H9 (cell line): ENCODE data around the gene MCFD2. TPM values are rescaled to one million over a fixed set of nuclear protein-coding genes. Genes with fewer than 3 reads are reported as not detected.

ENCODE experiments used
- DNase-seq: peaks from one replicate; pipeline ENCODE4 v3.0.0-alpha.2; 2017
- H2AFZ ChIP-seq: one replicate; pipeline ENCODE4 v1.6.1; 2013; ENCODE audit warnings: mild to moderate bottlenecking, low read length, control low read depth, moderate library complexity
- H2AK5ac ChIP-seq: 2 replicates; pipeline ENCODE4 v1.6.1; 2013; ENCODE audit warnings: low read length, control low read depth, mixed read lengths; ENCODE audit not compliant: insufficient read length
- H2BK120ac ChIP-seq: one replicate; pipeline ENCODE4 v1.6.1; 2013; ENCODE audit warnings: low read depth, mild to moderate bottlenecking, low read length, control low read depth, inconsistent platforms; ENCODE audit not compliant: poor library complexity, severe bottlenecking
- H2BK12ac ChIP-seq: 2 replicates; pipeline ENCODE4 v1.6.1; 2013; ENCODE audit warnings: low read length, control low read depth, mixed read lengths, low read depth; ENCODE audit not compliant: insufficient read length
- H2BK15ac ChIP-seq: 2 replicates; pipeline ENCODE4 v1.6.1; 2013; ENCODE audit warnings: low read depth, low read length, control low read depth
- H2BK20ac ChIP-seq: one replicate; pipeline ENCODE4 v1.6.1; 2013; ENCODE audit warnings: low read depth, mild to moderate bottlenecking, low read length, control low read depth, inconsistent platforms; ENCODE audit not compliant: poor library complexity, severe bottlenecking
- H2BK5ac ChIP-seq: 2 replicates; pipeline ENCODE4 v1.6.1; 2013; ENCODE audit warnings: low read length, control low read depth, mixed read lengths; ENCODE audit not compliant: insufficient read length
- H3K14ac ChIP-seq: 2 replicates; pipeline ENCODE4 v1.6.1; 2013; ENCODE audit warnings: low read length, control low read depth; ENCODE audit not compliant: insufficient read depth
- H3K18ac ChIP-seq: 2 replicates; pipeline ENCODE4 v1.6.1; 2013; ENCODE audit warnings: low read depth, mild to moderate bottlenecking, mixed read lengths, low read length, control low read depth; ENCODE audit not compliant: insufficient read length
- H3K23ac ChIP-seq: 2 replicates; pipeline ENCODE4 v1.6.1; 2013; ENCODE audit warnings: low read length, control low read depth, mixed read lengths, low read depth; ENCODE audit not compliant: insufficient read length
- H3K23me2 ChIP-seq: 2 replicates; pipeline ENCODE4 v1.6.1; 2013; ENCODE audit warnings: low read depth, mild to moderate bottlenecking, mixed read lengths, low read length, control low read depth; ENCODE audit not compliant: insufficient read length, poor library complexity, severe bottlenecking
- H3K27ac ChIP-seq: 2 replicates; pipeline ENCODE4 v1.5.1; 2013; ENCODE audit warnings: low read length, control low read depth, mixed read lengths, low read depth; ENCODE audit not compliant: insufficient read length
- H3K27me3 ChIP-seq: 2 replicates; pipeline ENCODE4 v1.6.1; 2013; ENCODE audit warnings: low read length, control low read depth, inconsistent platforms; ENCODE audit not compliant: insufficient read depth
- H3K4ac ChIP-seq: 2 replicates; pipeline ENCODE4 v1.6.1; 2013; ENCODE audit warnings: low read depth, mild to moderate bottlenecking, control low read depth, inconsistent platforms, low read length, moderate library complexity
- H3K4me1 ChIP-seq: 2 replicates; pipeline ENCODE4 v1.6.1; 2013; ENCODE audit warnings: low read length, control low read depth, inconsistent platforms; ENCODE audit not compliant: insufficient read depth
- H3K4me2 ChIP-seq: 2 replicates; pipeline ENCODE4 v1.6.1; 2013; ENCODE audit warnings: low read length, control low read depth, mixed read lengths; ENCODE audit not compliant: insufficient read length, insufficient read depth
- H3K56ac ChIP-seq: 2 replicates; pipeline ENCODE4 v1.6.1; 2013; ENCODE audit warnings: low read depth, mild to moderate bottlenecking, mixed read lengths, low read length, control low read depth; ENCODE audit not compliant: insufficient read length
- H3K79me1 ChIP-seq: 2 replicates; pipeline ENCODE4 v1.6.1; 2013; ENCODE audit warnings: low read depth, mild to moderate bottlenecking, moderate library complexity, low read length, control low read depth, inconsistent platforms; ENCODE audit not compliant: insufficient read depth, poor library complexity, severe bottlenecking
- H3K79me2 ChIP-seq: 2 replicates; pipeline ENCODE4 v1.6.1; 2013; ENCODE audit warnings: low read length, control low read depth, inconsistent platforms; ENCODE audit not compliant: insufficient read depth
- H3K9ac ChIP-seq: 2 replicates; pipeline ENCODE4 v1.6.1; 2013; ENCODE audit warnings: low read length, control low read depth, mixed read lengths; ENCODE audit not compliant: insufficient read length; ENCODE audit errors: extremely low read depth
- H3K9me3 ChIP-seq: one replicate; pipeline ENCODE4 v1.6.1; 2013; ENCODE audit warnings: low read depth, low read length, inconsistent platforms; ENCODE audit not compliant: control insufficient read depth
- H3T11ph ChIP-seq: one replicate; pipeline ENCODE4 v1.6.1; 2013; ENCODE audit warnings: mild to moderate bottlenecking, low read length, control low read depth, inconsistent platforms
- H4K20me1 ChIP-seq: one replicate; pipeline ENCODE4 v1.6.1; 2013; ENCODE audit not compliant: control insufficient read depth, insufficient read length, insufficient read depth
- H4K5ac ChIP-seq: 2 replicates; pipeline ENCODE4 v1.6.1; 2013; ENCODE audit warnings: low read depth, mild to moderate bottlenecking, mixed read lengths, low read length, control low read depth; ENCODE audit not compliant: insufficient read length
- H4K8ac ChIP-seq: replicated peaks from 2 replicates; pipeline ENCODE4 v1.6.1; 2013; ENCODE audit warnings: low read length, control low read depth, mixed read lengths, low read depth; ENCODE audit not compliant: insufficient read length
- H4K91ac ChIP-seq: 2 replicates; pipeline ENCODE4 v1.6.1; 2013; ENCODE audit warnings: low read depth, mild to moderate bottlenecking, moderate library complexity, mixed read lengths, low read length, control low read depth; ENCODE audit not compliant: insufficient read length
- H3K27ac Mint-ChIP-seq, 3 experiments: 2 replicates in 2 of 3; 3 replicates in 1 of 3; pipeline ENCODE4 v1.8.0; 2020 to 2021; ENCODE audit warnings: mixed read lengths in 3 of 3, mild to moderate bottlenecking in 1 of 3, moderate library complexity in 1 of 3
- H3K27me3 Mint-ChIP-seq: 2 replicates; pipeline ENCODE4 v1.8.0; 2021; ENCODE audit warnings: low read depth, mild to moderate bottlenecking, moderate library complexity, mixed read lengths
- H3K36me3 Mint-ChIP-seq, 3 experiments: 2 replicates in 2 of 3; 3 replicates in 1 of 3; pipeline ENCODE4 v1.8.0; 2020 to 2021; ENCODE audit warnings: low read depth in 3 of 3, mixed read lengths in 3 of 3; ENCODE audit not compliant: insufficient read depth in 1 of 3
- H3K4me1 Mint-ChIP-seq, 2 experiments: 2 replicates each; pipeline ENCODE4 v1.8.0; 2020; ENCODE audit warnings: mixed read lengths in 2 of 2
- H3K4me3 Mint-ChIP-seq, 2 experiments: 2 replicates in 1 of 2; 3 replicates in 1 of 2; pipeline ENCODE4 v1.8.0; 2020 to 2021; ENCODE audit warnings: mild to moderate bottlenecking in 2 of 2, mixed read lengths in 2 of 2, moderate library complexity in 1 of 2
- H3K9me3 Mint-ChIP-seq, 2 experiments: 2 replicates in 1 of 2; 3 replicates in 1 of 2; pipeline ENCODE4 v1.8.0; 2020; ENCODE audit warnings: mild to moderate bottlenecking in 2 of 2, mixed read lengths in 2 of 2, moderate library complexity in 1 of 2
- CTCF ChIP-seq: fragments of 200-600 bp; sonication (generic); conservative IDR thresholded peaks from 3 replicates; pipeline ENCODE4 v1.8.0; 2021; ENCODE audit warnings: antibody characterized with exemption, mild to moderate bottlenecking
- WGBS: extraction: QIAGEN DNeasy Blood & Tissue Kit; methylation state at CpG from one replicate; pipeline ENCODE4 v1.1.7; 2013; ENCODE audit warnings: missing lambda C conversion rate, low lambda C conversion rate, mixed read lengths; ENCODE audit not compliant: insufficient read length; ENCODE audit errors: extremely low coverage; 5-methylcytosine and 5-hydroxymethylcytosine counted together
- total RNA-seq: library from RNA; stranded (reverse); gene quantifications from 2 replicates; pipeline ENCODE4 v1.2.1, GENCODE V29; 2021

Gene MCFD2
- total RNA-seq, 1 experiment from 2014 or later, result 64.6 TPM

GRCh38 chr2:46929612-46930011 is 14.0 kb upstream of the MCFD2 start:
- H2BK120ac ChIP-seq, result no peak overlapping the region
- no peak overlapping the region for H3K9ac ChIP-seq
- H3K56ac ChIP-seq, result no peak overlapping the region
- H3K79me2 ChIP-seq, result no peaks in the 10 kb centered on the region
- no peak overlapping the region for H3K4me3 Mint-ChIP-seq
- TF ChIP-seq CTCF, result no peak
- no peak overlapping the region for H3K27ac ChIP-seq
- no peaks in the 10 kb centered on the region for H3K27me3 ChIP-seq
- H2BK12ac ChIP-seq, result no peak overlapping the region
- H3K4me2 ChIP-seq, result no peak overlapping the region
- peaks cover 18% of the 10 kb centered on the region in 2 experiments for H3K9me3 Mint-ChIP-seq
- no peak overlapping the region for H2BK5ac ChIP-seq
- H3K4ac ChIP-seq, result no peak overlapping the region
- H3K18ac ChIP-seq, result no peak overlapping the region
- H2AK5ac ChIP-seq, result no peak overlapping the region
- H4K20me1 ChIP-seq, result no peaks in the 10 kb centered on the region
- H2BK20ac ChIP-seq, result no peak overlapping the region
- H3K27me3 Mint-ChIP-seq, result no peaks in the 10 kb centered on the region
- H4K5ac ChIP-seq, result no peak overlapping the region
- no peak for DNase-seq
- no peaks in the 10 kb centered on the region for H3K79me1 ChIP-seq
- H3T11ph ChIP-seq, result no peak overlapping the region
- H3K9me3 ChIP-seq, result no peaks in the 10 kb centered on the region
- no peak overlapping the region for H2AFZ ChIP-seq
- no peaks in the 10 kb centered on the region; the same call in 1 of the 2 replicates for H3K4me1 ChIP-seq
- no peak overlapping the region for H2BK15ac ChIP-seq
- no CpG with 5 or more reads among the region's 1 CpG for WGBS
- H3K23ac ChIP-seq, result no peak overlapping the region
- no peak overlapping the region for H4K8ac ChIP-seq
- no peak overlapping the region for H4K91ac ChIP-seq
- peaks cover 16 to 23% (median 19%) of the 10 kb centered on the region in 3 experiments for H3K36me3 Mint-ChIP-seq
- peaks cover 8 to 9% of the 10 kb centered on the region in 2 experiments for H3K4me1 Mint-ChIP-seq
- H3K23me2 ChIP-seq, result no peaks in the 10 kb centered on the region
- H3K27ac Mint-ChIP-seq, result no peak overlapping the region
- no peak overlapping the region for H3K14ac ChIP-seq
